GM12878 (cell line): ENCODE results near the gene TNRC6B. TPM values are rescaled to one million over a fixed set of nuclear protein-coding genes. Genes with fewer than 3 reads are reported as not detected.

Source experiments
- ATAC-seq: fragments of 200-7000 bp; cut with Tn5 transposase; 3 replicates; pipeline ENCODE4 v1.9.1; 2020; ENCODE audit warnings: mild to moderate bottlenecking, moderate library complexity
- BruUV-seq: library from RNA; stranded (reverse); fragments of 400-500 nt; replicated peaks from 2 replicates; lab custom pipeline; 2021; lab: Mats Ljungman, UMichigan
- CTCF ChIA-PET: fragments of 300-600 bp; sonication (Branson Sonifier 250); formaldehyde crosslinking; extraction: SDS; loops from one replicate; lab custom pipeline; 2021; ENCODE audit warnings: inconsistent platforms; lab: Yijun Ruan, JAX
- POLR2A ChIA-PET: fragments of 350-600 bp; formaldehyde crosslinking; extraction: SDS; loops from one replicate; lab custom pipeline; 2021; ENCODE audit warnings: inconsistent platforms; lab: Charles Lee
- RAD21 ChIA-PET: fragments of 300-600 bp; sonication (Branson Sonifier 250); formaldehyde crosslinking; loops from one replicate; lab custom pipeline; 2023; ENCODE audit warnings: antibody characterized with exemption; ENCODE audit not compliant: unreplicated experiment; lab: Charles Lee
- SMC1A ChIA-PET: fragments of 300-600 bp; sonication (Branson Sonifier 250); formaldehyde crosslinking; loops from one replicate; lab custom pipeline; 2023; ENCODE audit not compliant: unreplicated experiment, uncharacterized antibody; lab: Charles Lee
- DNase-seq: peaks from one replicate; pipeline ENCODE4 v3.0.0-alpha.2; 2011; ENCODE audit warnings: low read depth, low spot score
- FAIRE-seq: peaks from 3 replicates; lab custom pipeline; 2011; peaks lifted over from hg19 to GRCh38; lab: Jason Lieb, UNC
- H2AFZ ChIP-seq: 2 replicates; pipeline ENCODE4 v1.6.0; 2011; ENCODE audit warnings: low read depth, low read length, control low read depth; ENCODE audit not compliant: control insufficient read depth
- H3K27ac ChIP-seq: 2 replicates; pipeline ENCODE4 v1.5.1; 2011; ENCODE audit warnings: control low read depth; ENCODE audit not compliant: control insufficient read depth, insufficient read depth
- H3K27me3 ChIP-seq, 2 experiments: replicated peaks in 1 of 2; 2 replicates each; pipeline versions ENCODE4 v1.6.0 to v1.6.1; 2011; ENCODE audit warnings: low read length in 1 of 2; ENCODE audit not compliant: control insufficient read depth in 2 of 2, insufficient read depth in 2 of 2
- H3K36me3 ChIP-seq, 2 experiments: 2 replicates each; pipeline ENCODE4 v1.5.1; 2011; ENCODE audit warnings: low read length in 1 of 2; ENCODE audit not compliant: control insufficient read depth in 2 of 2, insufficient read depth in 2 of 2
- H3K4me1 ChIP-seq: 2 replicates; pipeline ENCODE4 v1.6.1; 2011; ENCODE audit warnings: mild to moderate bottlenecking, low read length, moderate library complexity, mixed read lengths; ENCODE audit not compliant: control insufficient read depth, insufficient read depth
- H3K4me2 ChIP-seq: 2 replicates; pipeline ENCODE4 v1.6.0; 2011; ENCODE audit warnings: control low read depth; ENCODE audit not compliant: control insufficient read depth, insufficient read depth
- H3K4me3 ChIP-seq: fragments of 200-600 bp; sonication (generic); 2 replicates; pipeline ENCODE4 v1.5.1; 2016
- H3K79me2 ChIP-seq: 2 replicates; pipeline ENCODE4 v1.6.0; 2011; ENCODE audit warnings: low read length; ENCODE audit not compliant: control insufficient read depth, insufficient read depth
- H3K9ac ChIP-seq: 2 replicates; pipeline ENCODE4 v1.8.0; 2011; ENCODE audit warnings: low read length, control low read depth, mixed read lengths; ENCODE audit not compliant: control insufficient read depth, insufficient read depth
- H3K9me3 ChIP-seq: replicated peaks from 3 replicates; pipeline ENCODE4 v1.5.1; 2011; ENCODE audit warnings: mild to moderate bottlenecking, low read length; ENCODE audit not compliant: control insufficient read depth, insufficient read depth
- H4K20me1 ChIP-seq: 2 replicates; pipeline ENCODE4 v1.6.0; 2011; ENCODE audit not compliant: control insufficient read depth, insufficient read depth
- ASH2L ChIP-seq: fragments of 300-600, 200-600 bp; sonication (generic); IDR thresholded peaks from 2 replicates; pipeline ENCODE4 v1.6.1; 2017; ENCODE audit warnings: low read depth, mild to moderate bottlenecking, borderline replicate concordance
- BCLAF1 ChIP-seq: fragments of 450-650 bp; IDR thresholded peaks from 2 replicates; pipeline ENCODE4 v1.6.1; 2017; ENCODE audit warnings: antibody characterized with exemption, mild to moderate bottlenecking, moderate library complexity
- MXI1 ChIP-seq: fragments of 150-350 bp; IDR thresholded peaks from 2 replicates; pipeline ENCODE4 v1.6.1; 2011; ENCODE audit warnings: low read depth, mild to moderate bottlenecking, inconsistent platforms, low read length, improper control_type of control experiment
- PKNOX1 ChIP-seq: fragments of 450-650 bp; IDR thresholded peaks from 2 replicates; pipeline ENCODE4 v1.6.1; 2016; ENCODE audit warnings: mild to moderate bottlenecking
- SUZ12 ChIP-seq: fragments of 200-600 bp; sonication (generic); IDR thresholded peaks from one replicate; pipeline ENCODE4 v1.6.1; 2018; ENCODE audit warnings: antibody characterized with exemption, mild to moderate bottlenecking; ENCODE audit not compliant: unreplicated experiment
- USF1 ChIP-seq: IDR thresholded peaks from 2 replicates; pipeline ENCODE4 v1.6.1; 2011; ENCODE audit warnings: borderline replicate concordance, low read depth, mild to moderate bottlenecking, moderate library complexity, mixed read lengths, low read length; ENCODE audit not compliant: insufficient read depth; ENCODE audit errors: extremely low read length
- ZNF217 ChIP-seq: fragments of 450-650 bp; IDR thresholded peaks from 2 replicates; pipeline ENCODE4 v1.6.1; 2017; ENCODE audit warnings: antibody characterized with exemption, mild to moderate bottlenecking
- whole genome bisulfite sequencing: methylation state at CpG from one replicate; pipeline ENCODE4 v1.1.6; 2016; ENCODE audit warnings: low lambda C conversion rate; ENCODE audit not compliant: insufficient replicate concordance, insufficient coverage; ENCODE audit errors: missing lambda C conversion rate; 5-methylcytosine and 5-hydroxymethylcytosine counted together
- in situ Hi-C: fragments of 300-500 bp; cut with MboI; formaldehyde crosslinking; loops from 9 replicates; pipeline ENCODE4 v1.14.3; 2018; ENCODE audit warnings: mixed read lengths
- intact Hi-C: fragments of 100-400 bp; cut with micrococcal nuclease; formaldehyde crosslinking; loops from one replicate; pipeline ENCODE4 v1.14.2; 2022; ENCODE audit not compliant: unreplicated experiment
- polyA plus RNA-seq, 11 experiments: library from polyadenylated mRNA; depleted of rRNA in 4 of 11; unstranded in 6 of 11; stranded (reverse) in 5 of 11; fragments of >200 nt; fragmentation: Nextera tagmentation in 4 of 11; fragmentation: Illumina TruSeq in 1 of 11; extraction: Ambion mirVana in 4 of 11; extraction: Trizol in 1 of 11; gene quantifications; 1 replicate in 1 of 11; 2 replicates in 10 of 11; pipeline versions ENCODE4 v1.2.1 to v1.2.3, GENCODE V29; 2011 to 2016; ENCODE audit warnings: inconsistent platforms in 2 of 11, missing spikeins in 2 of 11, low read depth in 1 of 11
- total RNA-seq, 4 experiments: library from RNA; depleted of rRNA in 3 of 4; stranded (reverse); fragments of >200 nt in 3 of 4; fragmentation: Illumina TruSeq in 1 of 4; extraction: Trizol in 1 of 4; gene quantifications; 2 replicates each; pipeline versions ENCODE4 v1.2.1 to v1.2.3, GENCODE V29; 2013 to 2021

Gene TNRC6B
- total and polyA plus RNA-seq, 10 of the 15 experiments (the other 5 are each of a cell fraction or from before 2014, with no cell fraction given), result 3.6 to 32.8 (median 16.4) TPM

- Histone ChIP-seq H3K27me3 (no peaks in the 10 kb centered on the region), H3K4me3 (no peak overlapping the region), H4K20me1 (no peaks in the 10 kb centered on the region), H3K79me2 (no peaks in the 10 kb centered on the region), H3K27ac (no peak overlapping the region), H3K4me2 (no peak overlapping the region), H3K9me3 (no peaks in the 10 kb centered on the region), H3K36me3 (peaks cover 11 to 41% of the 10 kb centered on the region in 2 experiments), H2AFZ (no peak overlapping the region), H3K4me1 (no peaks in the 10 kb centered on the region), H3K9ac (no peak overlapping the region)
- ChIA-PET CTCF (interaction anchor here (1.0 kb wide), 1 partner anchor 613 kb away, joined by 3 read pairs; no protein-coding TSS in a partner anchor), POLR2A (interaction anchor here (0.7 kb wide), 1 partner anchor 8 kb away, joined by 3 read pairs; no protein-coding TSS in a partner anchor), RAD21 (no interaction called here), SMC1A (interaction anchor here (1.1 kb wide), 1 partner anchor 25 kb away, joined by 3 read pairs; no protein-coding TSS in a partner anchor)
- no peak for ATAC-seq
- no peak for DNase-seq
- TF ChIP-seq PKNOX1 (no peak), USF1 (no peak), MXI1 (no peak)
- no TSS peak for BruUV-seq
- intact Hi-C loops (no loop called here), in situ Hi-C loops (no loop called here)
- whole genome bisulfite sequencing, result 97% methylated on average over 6 of the region's 6 CpGs
- no peak for FAIRE-seq
Measured at GRCh38 chr22:40308999-40309573, 131.4 kb downstream of the TNRC6B start.

GRCh38 chr22:40309631-40310030 lies 131.9 kb downstream of the TNRC6B start:
- H3K27me3 ChIP-seq, result no peaks in the 10 kb centered on the region
- no peak for DNase-seq
- in situ Hi-C loops (no loop called here), intact Hi-C loops (no loop called here)
- no peaks in the 10 kb centered on the region for H3K9me3 ChIP-seq
- H2AFZ ChIP-seq, result no peak overlapping the region
- H3K4me3 ChIP-seq, result no peak overlapping the region
- H3K4me2 ChIP-seq, result no peak overlapping the region
- H3K4me1 ChIP-seq, result no peaks in the 10 kb centered on the region
- H3K79me2 ChIP-seq, result no peaks in the 10 kb centered on the region
- ChIA-PET CTCF (no interaction called here), SMC1A (interaction anchor here (0.7 kb wide), 1 partner anchor 23 kb away, joined by 3 read pairs; no protein-coding TSS in a partner anchor), RAD21 (no interaction called here), POLR2A (interaction anchor here (0.7 kb wide), 1 partner anchor 9 kb away, joined by 3 read pairs; no protein-coding TSS in a partner anchor)
- H3K36me3 ChIP-seq, result peaks cover 13 to 41% of the 10 kb centered on the region in 2 experiments
- no peak for FAIRE-seq
- no peak overlapping the region for H3K9ac ChIP-seq
- H3K27ac ChIP-seq, result no peak overlapping the region
- no peak for ATAC-seq
- no TSS peak for BruUV-seq
- no peak for TF ChIP-seq ZNF217
- TF ChIP-seq ASH2L, result no peak
- no peak for TF ChIP-seq SUZ12
- TF ChIP-seq BCLAF1, result no peak
- H4K20me1 ChIP-seq, result no peaks in the 10 kb centered on the region
